ENCODE measurements around the gene TMEM18.
"Not testable (repeated sequence)": the region's sequence is repeated elsewhere in the genome, so short reads cannot be mapped to it uniquely, and the experiment has no call there.

TMEM18 gene

DNA sequence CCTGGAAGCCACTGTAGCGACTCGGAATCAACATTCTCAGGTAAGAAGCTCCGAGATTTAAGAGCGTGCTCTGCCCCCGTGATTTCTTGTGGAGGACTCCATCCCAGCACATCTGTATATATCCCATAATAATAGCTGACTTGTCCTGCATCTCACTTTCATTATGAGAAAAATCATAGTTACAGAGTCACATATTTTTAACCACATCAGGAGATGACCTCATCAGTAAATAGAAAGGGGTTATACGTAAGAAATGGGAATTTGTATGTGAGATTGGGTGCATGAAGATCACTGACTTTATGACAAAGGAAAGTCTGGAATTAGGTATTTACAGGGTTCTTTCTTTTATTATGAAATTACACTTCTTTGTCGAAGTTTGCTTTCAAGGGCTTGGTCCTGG is 16.4 kb upstream of the TMEM18 start:
- no peak for DNase-seq (ENCODE audit: low spot score)

- no peak for DNase-seq (ENCODE audit: low spot score)
Observed at GRCh38 chr2:692767-693166, 15.6 kb upstream of the TMEM18 start.

DNA sequence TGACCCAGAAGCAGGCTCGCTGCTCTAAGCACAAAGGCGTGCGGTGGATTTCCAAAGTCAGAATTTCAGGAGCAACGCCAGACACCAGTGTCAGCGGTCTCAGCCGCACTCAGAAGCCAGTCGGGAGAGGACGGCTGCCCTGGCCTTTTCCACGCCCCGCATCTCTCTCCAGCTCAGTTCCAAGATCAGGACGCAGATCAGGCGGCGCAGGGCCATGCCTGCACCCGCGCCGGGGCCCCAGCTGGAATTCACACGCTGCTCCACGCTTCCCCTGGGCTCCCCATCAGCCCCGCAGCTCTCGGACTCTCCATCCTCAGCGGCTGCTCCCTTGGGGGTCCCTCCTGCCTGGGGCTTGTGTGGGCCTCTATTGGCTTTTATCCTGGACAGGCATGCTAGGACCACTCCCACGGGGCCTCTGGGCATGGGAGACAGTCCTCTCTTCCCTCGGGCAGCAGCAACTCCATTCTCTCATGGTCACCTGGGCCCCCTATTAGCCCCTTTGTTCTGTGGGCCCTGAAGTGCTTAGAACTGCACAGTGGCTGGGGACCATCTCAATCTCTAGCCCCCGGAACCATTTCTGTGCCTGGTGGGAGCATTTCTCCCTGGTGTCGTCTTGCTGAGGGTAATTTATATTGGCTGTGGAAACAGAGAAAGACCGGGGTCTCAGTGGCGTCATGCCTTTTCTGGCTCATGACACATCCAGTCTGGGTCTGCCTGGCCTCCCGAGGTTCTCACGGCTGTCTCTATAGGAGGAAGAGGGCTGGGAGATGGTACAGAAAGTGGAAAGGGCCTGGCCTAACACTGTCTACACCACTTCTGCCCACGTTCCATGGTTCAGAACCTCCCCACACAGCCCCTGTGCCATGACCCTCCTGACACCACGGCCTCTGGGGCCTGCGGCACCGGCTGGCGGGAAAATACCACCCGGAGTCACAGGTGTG is 14.9 kb upstream of the TMEM18 start:
- no peak for DNase-seq (ENCODE audit: low spot score)

GRCh38 chr2:690799-691198 is 13.6 kb upstream of the TMEM18 start:
- DNase-seq (ENCODE audit: low spot score) = no peak

DNA sequence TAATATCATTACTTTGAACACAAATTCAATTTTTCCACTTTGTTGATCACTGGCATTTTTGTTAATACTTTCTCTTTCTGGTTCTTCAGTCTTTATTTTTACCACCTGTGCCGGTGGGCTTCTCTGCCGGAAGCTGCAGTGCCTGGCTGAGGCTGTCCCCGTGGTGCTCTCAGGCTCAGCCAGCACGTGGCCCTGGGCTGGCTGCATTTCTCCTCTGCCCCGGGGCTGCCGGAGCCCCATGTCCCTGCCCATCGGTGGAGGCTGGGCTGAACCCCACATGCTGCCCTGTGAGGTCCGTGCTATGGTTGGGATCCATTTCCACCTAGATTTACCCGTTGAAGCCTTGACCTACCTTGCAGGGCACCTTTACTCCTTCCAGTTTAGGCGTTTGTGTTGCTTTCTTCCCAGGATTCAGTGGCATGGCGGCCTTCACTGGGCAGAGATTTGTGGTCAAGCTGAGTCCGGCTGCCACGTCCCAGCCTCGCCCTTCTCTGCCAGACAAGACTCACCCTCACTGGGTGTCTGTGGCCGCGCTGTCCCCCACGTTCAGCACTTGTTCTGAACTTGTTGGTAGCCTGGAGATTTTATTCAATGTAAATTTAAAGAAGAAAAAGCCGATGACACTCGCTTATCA is 12.8 kb upstream of the TMEM18 start:
- no peak for DNase-seq (ENCODE audit: low spot score)

- no peak for DNase-seq (ENCODE audit: low spot score)
Observed at GRCh38 chr2:689237-689636, 12.0 kb upstream of the TMEM18 start.

DNA sequence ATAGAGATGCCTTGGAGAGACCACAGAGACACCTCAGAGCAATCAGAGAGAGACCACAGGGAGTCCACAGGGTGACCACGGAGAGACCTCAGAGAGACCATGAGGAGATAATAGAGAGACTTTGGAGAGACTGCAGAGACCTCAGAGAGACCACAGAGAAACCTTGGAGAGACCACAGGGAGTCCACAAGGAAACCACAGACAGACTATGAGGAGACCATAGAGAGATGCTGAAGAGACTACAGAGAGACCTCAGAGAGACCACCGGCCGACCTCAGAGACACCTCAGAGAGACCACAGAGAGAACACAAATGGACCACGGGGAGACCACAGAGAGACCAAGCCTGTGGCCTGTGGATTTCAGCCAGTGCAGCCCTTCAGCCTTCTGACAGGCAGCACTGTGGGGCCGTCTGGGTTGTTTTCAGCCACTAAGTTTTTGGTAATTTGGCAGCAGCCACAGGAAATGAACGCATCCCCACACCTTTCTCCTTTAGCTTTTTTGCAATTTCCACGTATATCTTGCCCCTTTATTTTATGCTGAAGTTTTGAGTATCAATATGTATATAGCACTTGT is 11.4 kb upstream of the TMEM18 start:
- no peak for DNase-seq (ENCODE audit: low spot score)

GRCh38 chr2:685421-685820 is 8.2 kb upstream of the TMEM18 start:
- DNase-seq (ENCODE audit: low spot score) = no peak

- not testable (repeated sequence) for DNase-seq (ENCODE audit: low spot score)
Observed at GRCh38 chr2:684913-685312, 7.7 kb upstream of the TMEM18 start.

DNA sequence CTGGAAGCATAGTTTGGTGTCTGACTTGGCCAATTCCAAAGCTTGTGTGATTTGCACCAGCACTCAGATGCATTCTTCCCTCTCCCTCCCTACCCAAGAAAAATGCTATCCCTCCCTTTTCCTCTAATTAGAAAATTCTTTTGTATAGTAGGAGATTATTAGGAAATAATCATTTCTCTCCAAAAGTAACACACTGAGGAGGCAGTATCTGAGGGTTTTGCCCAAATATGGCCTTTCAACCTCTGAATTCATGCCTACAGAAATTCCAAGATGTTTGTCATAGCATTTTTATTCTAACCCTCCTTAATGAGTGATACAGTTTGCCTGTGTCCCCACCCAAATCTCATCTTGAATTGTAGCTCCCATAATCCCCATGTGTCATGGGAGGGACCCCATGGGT is 5.0 kb upstream of the TMEM18 start:
- no peak for DNase-seq (ENCODE audit: low spot score)

GRCh38 chr2:681312-681711 is 4.1 kb upstream of the TMEM18 start:
- DNase-seq (ENCODE audit: low spot score) = no peak

GRCh38 chr2:680496-680895 is 3.3 kb upstream of the TMEM18 start:
- no peak for DNase-seq (ENCODE audit: low spot score)

DNA sequence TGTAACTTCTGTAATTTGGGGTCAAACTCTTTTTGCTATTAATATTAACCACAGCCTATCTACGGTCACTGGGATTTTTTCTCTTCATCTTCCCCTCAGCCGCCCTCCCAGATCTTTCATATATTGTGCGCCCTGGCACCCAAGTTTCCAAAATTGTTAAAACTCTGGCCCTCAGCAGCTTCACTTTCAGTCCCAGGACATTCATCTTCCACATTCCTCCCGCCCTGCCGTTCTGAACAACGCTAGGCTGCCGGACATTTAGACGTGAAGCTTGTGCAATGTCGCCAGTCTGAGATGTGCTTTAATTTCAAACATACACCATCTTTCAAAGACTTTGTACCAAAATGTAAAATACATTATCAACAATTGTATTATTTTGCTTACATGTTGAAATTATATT is 1.8 kb upstream of the TMEM18 start:
- DNase-seq (ENCODE audit: low spot score) = no peak

DNA sequence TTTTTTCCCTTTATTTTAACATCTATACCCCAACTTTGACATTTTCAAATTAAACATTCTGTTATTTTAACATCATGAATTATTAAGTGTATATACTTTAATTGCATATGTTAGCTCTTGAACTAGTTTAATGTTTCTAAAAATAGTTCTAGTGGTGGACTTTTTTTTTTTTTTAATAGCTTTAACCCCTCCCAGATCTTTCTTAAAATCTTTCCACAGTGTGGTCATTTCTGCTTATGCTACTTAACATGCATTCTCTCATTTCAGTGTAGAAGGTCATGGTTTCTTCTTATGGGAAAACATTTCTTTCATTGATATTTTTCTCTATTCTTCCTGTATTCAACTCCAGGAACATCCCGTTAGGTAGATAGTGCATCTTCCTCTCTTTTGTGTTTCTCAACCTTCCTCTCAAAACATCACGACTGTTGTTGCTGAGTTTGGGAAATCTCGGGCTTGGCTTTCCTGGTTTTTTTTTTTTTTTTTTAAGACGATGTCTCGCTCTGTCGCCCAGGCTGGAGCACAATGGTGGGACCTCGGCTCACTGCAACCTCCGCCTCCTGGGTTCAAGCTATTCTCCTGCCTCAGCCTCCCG is 849 bp upstream of the TMEM18 start:
- DNase-seq (ENCODE audit: low spot score) = no peak

GRCh38 chr2:676647-677055 is 555 bp downstream of the TMEM18 start:
- DNase-seq (ENCODE audit: low spot score) = peak; percentile 99

DNA sequence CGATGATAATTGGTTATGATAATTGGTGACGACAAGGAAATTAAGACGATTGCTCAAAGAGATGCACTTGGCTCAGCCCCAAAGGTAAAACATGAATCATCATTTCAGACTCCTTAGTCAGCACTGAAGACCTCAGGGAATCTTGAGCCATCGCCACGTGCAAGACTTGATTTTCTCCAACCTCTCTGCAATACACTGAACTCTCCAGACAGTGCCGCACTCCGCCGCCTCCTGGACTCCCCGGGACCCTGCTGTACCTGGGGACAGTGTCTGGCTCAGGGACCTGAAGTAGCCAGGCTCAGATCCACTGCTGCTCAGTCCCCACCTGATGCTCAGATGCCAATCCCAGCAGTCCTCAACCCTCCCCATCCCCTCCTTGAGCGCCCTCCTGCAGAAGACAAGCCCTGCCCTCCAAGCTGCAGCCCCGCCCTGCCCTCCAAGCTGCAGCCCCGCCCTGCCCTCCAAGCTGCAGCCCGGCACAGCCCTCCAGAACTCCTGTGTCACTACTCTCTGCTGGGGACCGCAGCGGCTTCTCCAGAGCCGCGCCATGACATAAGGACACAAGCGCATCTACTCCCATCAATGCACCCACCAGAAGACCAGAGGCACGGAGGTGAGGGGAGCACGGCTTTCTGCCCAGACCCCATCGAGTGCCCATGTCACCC is 1.1 kb downstream of the TMEM18 start:
- DNase-seq (ENCODE audit: low spot score) = peak; percentile 91

- DNase-seq (ENCODE audit: low spot score) = no peak
Observed at GRCh38 chr2:675460-675859, 1.7 kb downstream of the TMEM18 start.

DNA sequence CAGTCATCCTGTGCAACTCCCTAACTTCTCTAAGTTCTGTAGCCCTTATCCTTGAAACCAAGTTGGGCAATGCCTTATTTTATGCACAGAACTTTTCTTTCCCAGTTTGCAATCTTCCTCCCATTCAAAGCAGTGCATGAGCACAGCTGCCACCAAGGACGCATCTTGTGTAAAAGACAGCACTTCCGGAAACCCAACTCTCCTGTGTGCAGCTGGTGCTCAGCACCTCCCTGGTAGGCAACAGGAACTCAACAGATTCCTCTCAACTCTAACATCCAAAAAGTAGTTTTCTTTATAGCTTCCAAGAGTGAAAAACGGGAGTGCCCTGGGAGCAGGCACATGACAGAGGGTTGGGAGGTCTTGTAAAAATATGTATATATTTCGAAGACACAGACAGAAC is 2.2 kb downstream of the TMEM18 start:
- no peak for DNase-seq (ENCODE audit: low spot score)

DNA sequence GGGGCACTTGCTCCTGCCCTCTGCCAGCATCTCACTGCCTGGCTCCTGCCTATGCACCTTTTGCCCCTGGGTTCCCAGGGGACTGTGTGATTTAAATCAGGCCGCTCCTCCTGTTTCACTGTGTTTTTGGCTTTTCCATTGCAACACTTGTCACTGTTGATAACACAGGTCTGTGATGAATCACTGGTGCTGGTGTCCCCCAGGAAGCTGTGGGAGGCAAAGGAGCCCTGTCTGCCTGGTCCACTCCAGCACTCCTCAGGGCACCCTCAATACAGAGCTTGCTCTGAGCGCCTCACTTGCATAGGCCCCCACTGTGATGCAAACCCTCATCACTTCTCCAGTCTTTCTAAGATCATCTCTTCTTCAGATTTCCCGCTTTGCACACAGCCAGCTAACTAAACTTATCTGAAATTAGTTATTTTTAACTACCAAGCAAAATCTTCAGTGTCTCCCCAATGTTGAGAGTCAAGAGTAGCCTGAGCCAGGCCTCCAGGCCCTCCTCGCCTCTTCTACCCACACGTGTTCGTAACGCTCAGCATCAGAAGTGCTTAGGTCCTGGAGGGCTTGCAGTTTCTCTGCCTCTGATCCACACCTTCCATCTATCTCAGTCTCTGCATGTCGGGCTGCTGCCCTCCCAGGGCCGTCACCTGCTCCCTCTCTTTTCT is 2.8 kb downstream of the TMEM18 start:
- DNase-seq (ENCODE audit: low spot score) = no peak

- DNase-seq (ENCODE audit: low spot score) = peak; percentile 60
Observed at GRCh38 chr2:673615-674320, 3.4 kb downstream of the TMEM18 start.

DNA sequence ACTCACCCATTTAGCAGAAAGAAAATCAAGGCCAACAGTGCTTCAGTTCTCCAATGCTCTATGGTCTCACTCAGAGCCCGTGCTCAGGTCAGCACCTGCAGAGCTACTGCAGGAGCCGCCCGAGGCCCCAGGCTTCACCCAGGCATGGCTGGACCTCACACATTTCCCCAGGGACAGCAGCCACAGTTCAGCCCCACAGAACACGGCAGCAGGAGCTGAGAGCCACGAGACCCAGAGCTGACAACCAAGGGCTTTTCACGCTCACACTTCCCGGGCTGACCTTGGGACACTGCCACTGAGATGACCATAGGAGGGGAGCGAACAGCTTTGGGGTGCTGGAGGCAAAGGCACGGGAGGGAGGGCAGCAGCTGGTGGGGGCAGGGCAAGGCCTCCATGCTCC is 4.2 kb downstream of the TMEM18 start:
- no peak for DNase-seq (ENCODE audit: low spot score)
